B cell (primary cell): Measurements from ENCODE around the gene MESD. TPM values are rescaled to one million over a fixed set of nuclear protein-coding genes. Genes with fewer than 3 reads are reported as not detected.

Experiments
- ATAC-seq: fragments of 200-7000 bp; cut with Tn5 transposase; one replicate; pipeline ENCODE4 v1.10.0; 2021; ENCODE audit warnings: low read depth, mild to moderate bottlenecking, moderate number of reproducible peaks, moderate library complexity
- CTCF ChIA-PET: fragments of 350-600 bp; sonication (Branson Sonifier 250); formaldehyde crosslinking; loops from one replicate; lab custom pipeline; 2021; ENCODE audit warnings: antibody characterized with exemption, inconsistent platforms; lab: Charles Lee
- POLR2A ChIA-PET: fragments of 350-600 bp; sonication (Branson Sonifier 250); formaldehyde crosslinking; loops from one replicate; lab custom pipeline; 2021; ENCODE audit warnings: antibody characterized with exemption; lab: Charles Lee
- DNase-seq: peaks from one replicate; pipeline ENCODE4 v3.0.0; 2013
- H2AFZ ChIP-seq: 2 replicates; pipeline ENCODE4 v1.6.1; 2012; ENCODE audit warnings: mild to moderate bottlenecking, low read depth, low read length; ENCODE audit not compliant: insufficient read depth, poor library complexity, severe bottlenecking
- H3K27ac ChIP-seq, 2 donors: 1 replicate in 1 of 2; 2 replicates in 1 of 2; pipeline ENCODE4 v1.5.1; 2012 to 2013; ENCODE audit warnings: low read length in 2 of 2, mild to moderate bottlenecking in 2 of 2, moderate library complexity in 1 of 2
- H3K27me3 ChIP-seq, 4 experiments: fragments of 200-600 bp in 1 of 4; sonication (generic) in 1 of 4; replicated peaks in 1 of 4; 1 replicate in 2 of 4; 2 replicates in 2 of 4; pipeline versions ENCODE4 v1.6.1 to v1.7.0; 2013 to 2016; ENCODE audit warnings: low read length in 3 of 4, mild to moderate bottlenecking in 2 of 4, mixed read lengths in 1 of 4, moderate library complexity in 1 of 4; ENCODE audit not compliant: insufficient read depth in 4 of 4, control insufficient read depth in 3 of 4; ENCODE audit errors: control extremely low read depth in 1 of 4
- H3K36me3 ChIP-seq, 2 experiments: replicated peaks in 1 of 2; 1 replicate in 1 of 2; 2 replicates in 1 of 2; pipeline versions ENCODE4 v1.6.1 to v1.7.1; 2013; ENCODE audit warnings: low read length in 1 of 2; ENCODE audit not compliant: insufficient read depth in 2 of 2, control insufficient read depth in 1 of 2; ENCODE audit errors: control extremely low read depth in 1 of 2, extremely low read depth in 1 of 2
- H3K4me1 ChIP-seq, 2 donors: fragments of 200-600 bp in 1 of 2; sonication (generic) in 1 of 2; 1 replicate in 1 of 2; 2 replicates in 1 of 2; pipeline versions ENCODE4 v1.5.1 to v1.6.1; 2013 to 2017; ENCODE audit warnings: low read length in 2 of 2; ENCODE audit not compliant: control insufficient read depth in 2 of 2, insufficient read depth in 2 of 2
- H3K4me2 ChIP-seq: replicated peaks from 2 replicates; pipeline ENCODE3; 2012; ENCODE audit warnings: mild to moderate bottlenecking, low read depth, low read length; ENCODE audit not compliant: poor library complexity, severe bottlenecking
- H3K4me3 ChIP-seq, 5 experiments: fragments of 200-600 bp in 1 of 5; sonication (generic) in 1 of 5; 1 replicate in 3 of 5; 2 replicates in 2 of 5; pipeline versions ENCODE4 v1.5.1 to v1.7.0; 2011 to 2016; ENCODE audit warnings: low read length in 4 of 5, mild to moderate bottlenecking in 4 of 5, low read depth in 2 of 5, control low read depth in 1 of 5, moderate library complexity in 1 of 5; ENCODE audit not compliant: insufficient read depth in 1 of 5; ENCODE audit errors: control extremely low read depth in 1 of 5, extremely low read depth in 1 of 5
- H3K79me2 ChIP-seq: fragments of 200-600 bp; sonication (generic); one replicate; pipeline ENCODE4 v1.6.0; 2016; ENCODE audit warnings: low read length; ENCODE audit not compliant: control insufficient read depth, insufficient read depth
- H3K9ac ChIP-seq: fragments of 200-600 bp; sonication (generic); 2 replicates; pipeline ENCODE4 v1.6.1; 2017; ENCODE audit warnings: mild to moderate bottlenecking, low read length, moderate library complexity
- H3K9me3 ChIP-seq, 3 donors: one replicate each; pipeline versions ENCODE4 v1.6.1 to v1.7.1; 2013; ENCODE audit warnings: low read length in 2 of 3; ENCODE audit not compliant: control insufficient read depth in 2 of 3, insufficient read depth in 1 of 3; ENCODE audit errors: control extremely low read depth in 1 of 3
- H4K20me1 ChIP-seq: 2 replicates; pipeline ENCODE4 v1.6.0; 2012; ENCODE audit warnings: mild to moderate bottlenecking, low read length; ENCODE audit not compliant: insufficient read depth, control insufficient read depth, poor library complexity, severe bottlenecking
- H3K27ac Mint-ChIP-seq: one replicate; pipeline ENCODE4 v1.8.0; 2021; ENCODE audit warnings: mixed read lengths
- H3K27me3 Mint-ChIP-seq: one replicate; pipeline ENCODE4 v1.8.0; 2021; ENCODE audit warnings: mixed read lengths
- H3K4me1 Mint-ChIP-seq: one replicate; pipeline ENCODE4 v1.8.0; 2021; ENCODE audit warnings: mixed read lengths
- H3K4me3 Mint-ChIP-seq: one replicate; pipeline ENCODE4 v1.8.0; 2021; ENCODE audit warnings: mixed read lengths
- H3K9me3 Mint-ChIP-seq: one replicate; pipeline ENCODE4 v1.8.0; 2022; ENCODE audit warnings: mixed read lengths; ENCODE audit not compliant: insufficient read depth
- EZH2 ChIP-seq: IDR thresholded peaks from 2 replicates; pipeline ENCODE4 v1.6.1; 2012; ENCODE audit warnings: borderline replicate concordance, low read depth, mild to moderate bottlenecking, moderate library complexity, low read length; ENCODE audit not compliant: insufficient read depth, poor library complexity, severe bottlenecking
- WGBS: methylation state at CpG from one replicate; pipeline ENCODE4 v1.1.5; 2013; ENCODE audit warnings: missing lambda C conversion rate; ENCODE audit not compliant: insufficient coverage; 5-methylcytosine and 5-hydroxymethylcytosine counted together
- intact Hi-C: fragments of 100-400 bp; cut with micrococcal nuclease; formaldehyde crosslinking; loops from one replicate; pipeline ENCODE4 v1.10.0; 2022
- polyA plus RNA-seq: library from polyadenylated mRNA; depleted of rRNA; stranded (reverse); fragments of >200 nt; gene quantifications from 2 replicates; pipeline ENCODE4 v1.2.3, GENCODE V29; 2012
- total RNA-seq, 2 donors: library from RNA; stranded (reverse); fragments of 120-200 nt in 1 of 2; gene quantifications; 1 replicate in 1 of 2; 2 replicates in 1 of 2; pipeline versions ENCODE4 v1.2.3 to v1.2.4, GENCODE V29; 2013 to 2022
- TF ChIP-seq, protein P1 (sequence below): fragments of 200-600 bp; IDR thresholded peaks from one replicate; pipeline ENCODE4 v1.8.0; 2022; ENCODE audit warnings: antibody characterized with exemption, mild to moderate bottlenecking

MESD gene
- total and polyA plus RNA-seq, 2 donors (not counting 1 experiment from before 2014, with no cell fraction given), result 7.9 to 35.3 TPM

- no peak for TF ChIP-seq EZH2
- TF ChIP-seq, protein P1, sequence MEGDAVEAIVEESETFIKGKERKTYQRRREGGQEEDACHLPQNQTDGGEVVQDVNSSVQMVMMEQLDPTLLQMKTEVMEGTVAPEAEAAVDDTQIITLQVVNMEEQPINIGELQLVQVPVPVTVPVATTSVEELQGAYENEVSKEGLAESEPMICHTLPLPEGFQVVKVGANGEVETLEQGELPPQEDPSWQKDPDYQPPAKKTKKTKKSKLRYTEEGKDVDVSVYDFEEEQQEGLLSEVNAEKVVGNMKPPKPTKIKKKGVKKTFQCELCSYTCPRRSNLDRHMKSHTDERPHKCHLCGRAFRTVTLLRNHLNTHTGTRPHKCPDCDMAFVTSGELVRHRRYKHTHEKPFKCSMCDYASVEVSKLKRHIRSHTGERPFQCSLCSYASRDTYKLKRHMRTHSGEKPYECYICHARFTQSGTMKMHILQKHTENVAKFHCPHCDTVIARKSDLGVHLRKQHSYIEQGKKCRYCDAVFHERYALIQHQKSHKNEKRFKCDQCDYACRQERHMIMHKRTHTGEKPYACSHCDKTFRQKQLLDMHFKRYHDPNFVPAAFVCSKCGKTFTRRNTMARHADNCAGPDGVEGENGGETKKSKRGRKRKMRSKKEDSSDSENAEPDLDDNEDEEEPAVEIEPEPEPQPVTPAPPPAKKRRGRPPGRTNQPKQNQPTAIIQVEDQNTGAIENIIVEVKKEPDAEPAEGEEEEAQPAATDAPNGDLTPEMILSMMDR, result no peak
- H3K4me1 Mint-ChIP-seq, result peaks cover 34% of the 10 kb centered on the region
- intact Hi-C loops, result loop anchor here (10.0 kb wide), 1 partner anchor 297 kb away; the partner anchor contains the start of gene ABHD17C
- ATAC-seq, result no peak
- no peaks in the 10 kb centered on the region for H3K27me3 Mint-ChIP-seq
- no peaks in the 10 kb centered on the region for H3K9me3 Mint-ChIP-seq
- Histone ChIP-seq H3K27ac (no peak overlapping the region), H3K79me2 (peaks cover 24% of the 10 kb centered on the region), H3K27me3 (no peaks in the 10 kb centered on the region), H2AFZ (no peak overlapping the region), H3K4me3 (no peak overlapping the region), H4K20me1 (peaks cover 2% of the 10 kb centered on the region), H3K9ac (no peak overlapping the region), H3K9me3 (peaks cover 0 to 3% (median 2%) of the 10 kb centered on the region in 3 donors), H3K4me2 (no peak overlapping the region), H3K4me1 (peaks cover 20 to 24% of the 10 kb centered on the region in 2 donors), H3K36me3 (no peaks in the 10 kb centered on the region)
- ChIA-PET POLR2A (interaction anchor here (1.0 kb wide), 1 partner anchor 10 kb away, joined by 3 read pairs; no protein-coding TSS in a partner anchor), CTCF (interaction anchor here (0.8 to 1.1 kb wide), 2 partner anchors 11 to 274 kb away, joined by 3 to 5 read pairs; no protein-coding TSS in a partner anchor)
- 100% methylated on average over 3 of the region's 4 CpGs for WGBS
- H3K27ac Mint-ChIP-seq, result no peak overlapping the region
- DNase-seq, result no peak
- H3K4me3 Mint-ChIP-seq, result no peak overlapping the region
These were observed 2.4 kb upstream of the MESD start for GRCh38 chr15:80992006-80992405.

DNA sequence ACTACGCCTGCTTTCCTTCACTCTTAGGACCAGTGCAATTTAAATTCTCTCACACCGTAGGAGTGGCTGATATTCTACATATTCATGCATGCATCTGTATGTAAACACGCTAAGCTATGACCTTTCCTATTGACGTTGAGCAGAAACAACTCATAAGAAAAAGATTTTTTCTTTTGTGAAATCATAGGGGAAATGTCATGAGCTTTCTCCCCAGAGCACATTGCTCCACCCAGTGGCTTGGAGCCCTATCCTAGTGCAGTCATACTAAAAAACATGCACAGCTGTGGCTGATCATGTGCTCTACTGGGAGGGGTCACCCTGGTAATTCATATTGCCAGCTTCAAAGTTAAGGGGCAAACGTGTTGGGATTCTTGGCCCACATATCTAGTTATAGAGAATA is 1.8 kb upstream of the MESD start:
- no peaks in the 10 kb centered on the region for H3K27me3 ChIP-seq
- WGBS, result no CpG with 5 or more reads among the region's 5 CpGs
- TF ChIP-seq, protein P1, result no peak
- no peak for TF ChIP-seq EZH2
- peak; percentile 19 for DNase-seq
- Mint-ChIP-seq H3K27me3 (no peaks in the 10 kb centered on the region), H3K27ac (peak overlapping the region; percentile 10), H3K4me3 (peak overlapping the region; percentile 29), H3K4me1 (peaks cover 40% of the 10 kb centered on the region), H3K9me3 (no peaks in the 10 kb centered on the region)
- no peak overlapping the region for H3K4me3 ChIP-seq
- ChIA-PET CTCF (interaction anchor here (0.8 to 1.6 kb wide), 4 partner anchors 12 to 275 kb away, joined by 3 to 5 read pairs (median 4); no protein-coding TSS in a partner anchor), POLR2A (interaction anchor here (1.0 to 1.9 kb wide), 2 partner anchors 9 to 10 kb away, joined by 3 to 6 read pairs; partner anchors contain the start of gene TLNRD1)
- intact Hi-C loops, result loop anchor here (10.0 kb wide), 1 partner anchor 297 kb away; the partner anchor contains the start of gene ABHD17C
- peaks cover 7% of the 10 kb centered on the region for H4K20me1 ChIP-seq
- ATAC-seq, result no peak
- H3K9me3 ChIP-seq, result peaks cover 0 to 3% (median 2%) of the 10 kb centered on the region in 3 donors
- H3K27ac ChIP-seq, result no peak overlapping the region
- peaks cover 24% of the 10 kb centered on the region in 2 donors for H3K4me1 ChIP-seq
- H3K9ac ChIP-seq, result no peak overlapping the region
- H3K4me2 ChIP-seq, result no peak overlapping the region
- no peak overlapping the region for H2AFZ ChIP-seq
- peaks cover 0 to under 1% of the 10 kb centered on the region in 2 experiments for H3K36me3 ChIP-seq
- peaks cover 30% of the 10 kb centered on the region for H3K79me2 ChIP-seq
